Gastrocnemius medialis (tissue), 4 donors: ENCODE results near the gene GULP1. TPM values are rescaled to one million over a fixed set of nuclear protein-coding genes. Genes with fewer than 3 reads are reported as not detected.

ENCODE experiments used
- ATAC-seq, 2 donors: fragments of 150-250 bp; one replicate each; pipeline ENCODE4 v1.9.1; 2016
- DNase-seq, 2 donors: peaks; one replicate each; pipeline ENCODE4 v3.0.0-alpha.2; 2019
- H3K27ac ChIP-seq, 4 donors: fragments of 200-600 bp; sonication (generic); 1 replicate in 1 of 4; 2 replicates in 3 of 4; pipeline ENCODE4 v1.5.1; 2016 to 2018; ENCODE audit warnings: mild to moderate bottlenecking in 2 of 4, moderate library complexity in 1 of 4
- H3K27me3 ChIP-seq, 3 donors: fragments of 200-600 bp; sonication (generic) in 2 of 3; 1 replicate in 1 of 3; 2 replicates in 2 of 3; pipeline versions ENCODE4 v1.5.1 to v1.6.0; 2016 to 2019; ENCODE audit warnings: mild to moderate bottlenecking in 1 of 3, moderate library complexity in 1 of 3
- H3K36me3 ChIP-seq, 2 donors: fragments of 200-600 bp; sonication (generic) in 1 of 2; one replicate each; pipeline ENCODE4 v1.5.1; 2017 to 2018
- H3K4me1 ChIP-seq, 2 donors: fragments of 200-600 bp; sonication (generic) in 1 of 2; one replicate each; pipeline ENCODE4 v1.5.1; 2016 to 2017; ENCODE audit warnings: mild to moderate bottlenecking in 2 of 2
- H3K4me3 ChIP-seq, 4 donors: fragments of 200-600 bp; sonication (generic) in 3 of 4; 1 replicate in 1 of 4; 2 replicates in 3 of 4; pipeline ENCODE4 v1.5.1; 2016 to 2019; ENCODE audit warnings: mild to moderate bottlenecking in 2 of 4
- H3K9me3 ChIP-seq, 3 donors: fragments of 200-600 bp; sonication (generic) in 2 of 3; 1 replicate in 1 of 3; 2 replicates in 2 of 3; pipeline ENCODE4 v1.5.1; 2016 to 2019
- POLR2A ChIP-seq, 2 donors: fragments of 450-650 bp; IDR thresholded peaks; one replicate each; pipeline ENCODE4 v1.6.1; 2017; ENCODE audit warnings: antibody characterized with exemption in 2 of 2, mild to moderate bottlenecking in 2 of 2, moderate library complexity in 2 of 2
- in situ Hi-C, 4 donors: fragments of 200-750 bp; cut with MboI; loops; one replicate each; pipeline versions ENCODE4 v1.15.0 to v1.8.0; 2017; ENCODE audit warnings: low sequenced_read_pairs in 4 of 4
- intact Hi-C: fragments of 100-400 bp; cut with DNase I; formaldehyde crosslinking; loops from one replicate; pipeline ENCODE4 v1.15.1; 2023; ENCODE audit warnings: low total_unique reads
- total RNA-seq, 4 donors: library from RNA; depleted of rRNA; stranded (reverse); fragments of >200 nt; gene quantifications; one replicate each; pipeline versions ENCODE4 v1.1.0 to v1.2.3, GENCODE V29; 2016
- TF ChIP-seq, protein P1 (sequence below), 5 experiments: fragments of 450-650 bp in 3 of 5; fragments of 200-600 bp in 2 of 5; sonication (generic) in 2 of 5; IDR thresholded peaks in 4 of 5; conservative IDR thresholded peaks in 1 of 5; 1 replicate in 4 of 5; 2 replicates in 1 of 5; pipeline ENCODE4 v1.5.1; 2016 to 2019; ENCODE audit warnings: antibody characterized with exemption in 5 of 5, mild to moderate bottlenecking in 3 of 5, moderate library complexity in 3 of 5

Gene GULP1
- total RNA-seq, 4 donors from 2014 or later = 7.3 to 16.4 (median 12.1) TPM

DNA sequence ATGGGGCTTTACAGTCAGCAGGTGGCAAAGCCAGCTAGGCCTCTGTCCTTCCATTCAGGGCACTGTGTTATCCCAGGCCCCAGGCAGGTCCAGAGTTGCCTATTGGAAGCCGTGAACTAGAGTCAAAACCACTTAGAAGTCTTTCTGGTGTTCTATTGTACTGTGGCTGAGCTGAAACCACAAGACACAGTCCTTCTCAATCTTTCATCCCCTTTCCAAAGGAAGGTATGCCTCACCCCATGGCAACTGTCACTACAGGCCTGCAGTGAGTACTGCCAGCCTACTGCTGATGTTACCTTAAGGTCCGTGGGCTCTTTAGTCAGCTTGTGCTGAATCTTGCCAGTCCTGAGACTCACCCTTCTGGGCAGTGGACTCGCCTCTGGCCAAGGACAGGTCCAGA lies 181.6 kb downstream of the GULP1 start:
- Histone ChIP-seq H3K27ac (no peak overlapping the region), H3K27me3 (no peaks in the 10 kb centered on the region), H3K4me1 (peaks cover 0 to under 1% of the 10 kb centered on the region in 2 donors), H3K36me3 (no peaks in the 10 kb centered on the region), H3K4me3 (no peak overlapping the region), H3K9me3 (no peaks in the 10 kb centered on the region)
- ATAC-seq = no peak
- TF ChIP-seq POLR2A (IDR thresholded peaks at IDR 0.05) = no peak
- TF ChIP-seq, protein P1, sequence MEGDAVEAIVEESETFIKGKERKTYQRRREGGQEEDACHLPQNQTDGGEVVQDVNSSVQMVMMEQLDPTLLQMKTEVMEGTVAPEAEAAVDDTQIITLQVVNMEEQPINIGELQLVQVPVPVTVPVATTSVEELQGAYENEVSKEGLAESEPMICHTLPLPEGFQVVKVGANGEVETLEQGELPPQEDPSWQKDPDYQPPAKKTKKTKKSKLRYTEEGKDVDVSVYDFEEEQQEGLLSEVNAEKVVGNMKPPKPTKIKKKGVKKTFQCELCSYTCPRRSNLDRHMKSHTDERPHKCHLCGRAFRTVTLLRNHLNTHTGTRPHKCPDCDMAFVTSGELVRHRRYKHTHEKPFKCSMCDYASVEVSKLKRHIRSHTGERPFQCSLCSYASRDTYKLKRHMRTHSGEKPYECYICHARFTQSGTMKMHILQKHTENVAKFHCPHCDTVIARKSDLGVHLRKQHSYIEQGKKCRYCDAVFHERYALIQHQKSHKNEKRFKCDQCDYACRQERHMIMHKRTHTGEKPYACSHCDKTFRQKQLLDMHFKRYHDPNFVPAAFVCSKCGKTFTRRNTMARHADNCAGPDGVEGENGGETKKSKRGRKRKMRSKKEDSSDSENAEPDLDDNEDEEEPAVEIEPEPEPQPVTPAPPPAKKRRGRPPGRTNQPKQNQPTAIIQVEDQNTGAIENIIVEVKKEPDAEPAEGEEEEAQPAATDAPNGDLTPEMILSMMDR (IDR thresholded peaks at IDR 0.05 in 4 of 5, conservative IDR thresholded peaks at IDR 0.05 in 1 of 5) = no peak
- in situ Hi-C loops = no loop called here
- intact Hi-C loops = no loop called here
- DNase-seq = no peak

GRCh38 chr2:188474316-188474715 lies 182.6 kb downstream of the GULP1 start:
- TF ChIP-seq, protein P1 (IDR thresholded peaks at IDR 0.05 in 4 of 5, conservative IDR thresholded peaks at IDR 0.05 in 1 of 5) = no peak
- TF ChIP-seq POLR2A (IDR thresholded peaks at IDR 0.05) = no peak
- H3K4me3 ChIP-seq = no peak overlapping the region
- H3K27ac ChIP-seq = no peak overlapping the region
- no peaks in the 10 kb centered on the region for H3K36me3 ChIP-seq
- H3K4me1 ChIP-seq = peaks cover 0 to 6% of the 10 kb centered on the region in 2 donors
- DNase-seq (no peak), ATAC-seq (no peak)
- no peaks in the 10 kb centered on the region for H3K27me3 ChIP-seq
- intact Hi-C loops = no loop called here
- no peaks in the 10 kb centered on the region for H3K9me3 ChIP-seq
- in situ Hi-C loops = no loop called here

DNA sequence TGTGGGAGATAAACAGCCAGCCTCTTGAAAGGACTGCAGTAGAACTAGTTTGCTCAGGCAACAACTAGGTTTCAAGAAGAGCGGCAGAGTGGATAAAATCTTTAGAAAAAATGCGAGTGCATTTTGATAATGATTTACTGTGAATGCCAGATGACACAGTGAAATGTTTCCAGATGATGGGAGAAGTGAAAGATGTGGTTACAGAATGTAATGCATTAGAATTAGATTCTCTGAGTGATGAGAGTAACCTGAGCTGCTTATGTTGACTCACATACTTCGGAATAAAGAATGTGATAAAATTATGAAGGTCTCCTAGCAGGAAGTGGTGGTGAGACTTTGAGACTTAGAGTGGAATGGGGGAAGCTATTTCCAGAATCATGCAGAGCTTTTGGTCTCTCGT lies 184.3 kb downstream of the GULP1 start:
- ATAC-seq = no peak
- H3K9me3 ChIP-seq = no peaks in the 10 kb centered on the region
- no peaks in the 10 kb centered on the region for H3K27me3 ChIP-seq
- intact Hi-C loops (no loop called here), in situ Hi-C loops (no loop called here)
- TF ChIP-seq, protein P1 (IDR thresholded peaks at IDR 0.05 in 4 of 5, conservative IDR thresholded peaks at IDR 0.05 in 1 of 5) = no peak
- no peak for TF ChIP-seq POLR2A (IDR thresholded peaks at IDR 0.05)
- H3K4me1 ChIP-seq = peaks cover 0 to 6% of the 10 kb centered on the region in 2 donors
- no peaks in the 10 kb centered on the region for H3K36me3 ChIP-seq
- H3K4me3 ChIP-seq = no peak overlapping the region
- DNase-seq = no peak
- no peak overlapping the region for H3K27ac ChIP-seq

DNA sequence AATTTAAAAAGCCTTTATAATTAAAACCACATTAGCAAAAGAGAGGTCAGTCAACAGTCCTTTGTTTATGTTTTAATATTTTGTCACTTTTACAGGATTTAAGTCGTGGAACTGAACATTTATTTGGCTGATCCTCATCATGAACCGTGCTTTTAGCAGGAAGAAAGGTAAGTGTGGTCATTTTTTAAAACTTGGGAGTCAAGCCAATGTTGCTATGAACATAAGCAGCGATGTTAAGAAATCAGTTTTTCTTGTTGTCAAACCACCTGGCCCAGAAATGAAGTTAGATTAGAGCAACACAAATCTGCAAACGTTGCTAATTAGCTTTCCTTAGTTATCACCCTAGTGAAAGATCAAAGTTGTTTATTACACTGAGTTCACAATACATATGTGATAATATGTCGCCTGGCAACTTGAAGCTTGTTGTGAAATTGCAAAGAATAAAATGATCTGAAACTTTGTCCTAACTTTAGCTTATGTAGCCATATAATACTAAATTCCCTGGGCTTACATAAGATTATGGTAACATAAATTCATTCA lies 186.0 kb downstream of the GULP1 start:
- peaks cover 0 to 6% of the 10 kb centered on the region in 2 donors for H3K4me1 ChIP-seq
- in situ Hi-C loops = no loop called here
- no peaks in the 10 kb centered on the region for H3K27me3 ChIP-seq
- DNase-seq (no peak), ATAC-seq (no peak)
- no peak overlapping the region for H3K4me3 ChIP-seq
- intact Hi-C loops = no loop called here
- no peak overlapping the region for H3K27ac ChIP-seq
- no peaks in the 10 kb centered on the region for H3K9me3 ChIP-seq
- TF ChIP-seq, protein P1 (IDR thresholded peaks at IDR 0.05 in 4 of 5, conservative IDR thresholded peaks at IDR 0.05 in 1 of 5) = no peak
- no peak for TF ChIP-seq POLR2A (IDR thresholded peaks at IDR 0.05)
- no peaks in the 10 kb centered on the region for H3K36me3 ChIP-seq

- Histone ChIP-seq H3K4me3 (no peak overlapping the region), H3K36me3 (no peaks in the 10 kb centered on the region), H3K9me3 (no peaks in the 10 kb centered on the region), H3K4me1 (peaks cover 0 to 6% of the 10 kb centered on the region in 2 donors), H3K27me3 (no peaks in the 10 kb centered on the region), H3K27ac (no peak overlapping the region)
- in situ Hi-C loops = no loop called here
- DNase-seq = no peak
- TF ChIP-seq, protein P1 (IDR thresholded peaks at IDR 0.05 in 4 of 5, conservative IDR thresholded peaks at IDR 0.05 in 1 of 5) = no peak
- TF ChIP-seq POLR2A (IDR thresholded peaks at IDR 0.05) = no peak
- intact Hi-C loops = no loop called here
- ATAC-seq = peak in 1 of 2 donors; percentile 65
Observed at GRCh38 chr2:188478724-188479123, 187.1 kb downstream of the GULP1 start.
